Naive thymus-derived CD4-positive, alpha-beta T cell (primary cell): ENCODE measurements around the gene CACNG1. TPM values are rescaled to one million over a fixed set of nuclear protein-coding genes. Genes with fewer than 3 reads are reported as not detected.

Experiments
- ATAC-seq: fragments of 150-1000 bp; cut with Tn5 transposase; 2 replicates; pipeline ENCODE4 v1.10.0; 2021; ENCODE audit warnings: mild to moderate bottlenecking, moderate library complexity
- CTCF ChIA-PET: fragments of 350-600 bp; sonication (Branson Sonifier 250); formaldehyde crosslinking; loops from one replicate; lab custom pipeline; 2021; ENCODE audit warnings: antibody characterized with exemption; lab: Charles Lee
- POLR2A ChIA-PET: fragments of 350-600 bp; sonication (Branson Sonifier 250); formaldehyde crosslinking; loops from one replicate; lab custom pipeline; 2021; ENCODE audit warnings: antibody characterized with exemption, inconsistent platforms; lab: Charles Lee
- DNase-seq, 9 donors: peaks; one replicate each; pipeline versions ENCODE4 v3.0.0 to v3.0.0-alpha.2; 2020 to 2022; ENCODE audit warnings: mixed read lengths in 1 of 9
- H3K27ac ChIP-seq: one replicate; pipeline ENCODE4 v1.7.0; 2013; ENCODE audit warnings: mild to moderate bottlenecking, low read depth, low read length, moderate library complexity
- H3K27me3 ChIP-seq, 2 donors: one replicate each; pipeline ENCODE4 v1.7.0; 2013; ENCODE audit warnings: low read length in 2 of 2, mild to moderate bottlenecking in 2 of 2, moderate library complexity in 2 of 2; ENCODE audit not compliant: control insufficient read depth in 2 of 2, insufficient read depth in 2 of 2
- H3K36me3 ChIP-seq, 3 experiments: 1 replicate in 2 of 3; 2 replicates in 1 of 3; pipeline ENCODE4 v1.7.0; 2013; ENCODE audit warnings: low read length in 3 of 3, mild to moderate bottlenecking in 3 of 3, moderate library complexity in 1 of 3; ENCODE audit not compliant: insufficient read depth in 3 of 3, control insufficient read depth in 2 of 3
- H3K4me1 ChIP-seq, 2 donors: one replicate each; pipeline ENCODE4 v1.7.0; 2013; ENCODE audit warnings: low read length in 2 of 2, mild to moderate bottlenecking in 2 of 2, moderate library complexity in 1 of 2; ENCODE audit not compliant: control insufficient read depth in 2 of 2, insufficient read depth in 2 of 2
- H3K4me3 ChIP-seq: 2 replicates; pipeline ENCODE4 v1.7.0; 2013; ENCODE audit warnings: mild to moderate bottlenecking, low read length
- H3K9me3 ChIP-seq, 3 experiments: 1 replicate in 2 of 3; 2 replicates in 1 of 3; pipeline ENCODE4 v1.7.0; 2013; ENCODE audit warnings: low read length in 3 of 3; ENCODE audit not compliant: control insufficient read depth in 2 of 3
- H3K27ac Mint-ChIP-seq, 9 donors: one replicate each; pipeline ENCODE4 v1.8.0; 2020 to 2022; ENCODE audit warnings: mixed read lengths in 9 of 9, mild to moderate bottlenecking in 8 of 9, moderate library complexity in 5 of 9, inconsistent platforms in 2 of 9
- H3K27me3 Mint-ChIP-seq, 5 donors: one replicate each; pipeline ENCODE4 v1.8.0; 2021 to 2022; ENCODE audit warnings: mixed read lengths in 5 of 5, mild to moderate bottlenecking in 1 of 5
- H3K36me3 Mint-ChIP-seq, 5 donors: one replicate each; pipeline ENCODE4 v1.8.0; 2020 to 2022; ENCODE audit warnings: mixed read lengths in 5 of 5, mild to moderate bottlenecking in 3 of 5, inconsistent platforms in 1 of 5
- H3K4me1 Mint-ChIP-seq, 7 donors: one replicate each; pipeline ENCODE4 v1.8.0; 2020 to 2022; ENCODE audit warnings: mixed read lengths in 7 of 7, mild to moderate bottlenecking in 3 of 7, inconsistent platforms in 1 of 7
- H3K4me3 Mint-ChIP-seq, 10 donors: one replicate each; pipeline ENCODE4 v1.8.0; 2020 to 2022; ENCODE audit warnings: mild to moderate bottlenecking in 10 of 10, mixed read lengths in 10 of 10, moderate library complexity in 6 of 10, inconsistent platforms in 2 of 10
- H3K9me3 Mint-ChIP-seq, 11 donors: one replicate each; pipeline ENCODE4 v1.8.0; 2020 to 2022; ENCODE audit warnings: mixed read lengths in 11 of 11, mild to moderate bottlenecking in 4 of 11, inconsistent platforms in 1 of 11, moderate library complexity in 1 of 11
- intact Hi-C, 2 donors: fragments of 100-400 bp; cut with micrococcal nuclease; formaldehyde crosslinking; loops; one replicate each; pipeline ENCODE4 v1.15.1; 2023
- polyA plus RNA-seq, 2 donors: library from polyadenylated mRNA; unstranded; fragments of 300-500 nt; fragmentation: Illumina TruSeq; gene quantifications; one replicate each; pipeline ENCODE4 v1.2.3, GENCODE V29; 2021
- total RNA-seq, 6 experiments: library from RNA in 5 of 6; stranded (reverse) in 5 of 6; gene quantifications; 1 replicate in 5 of 6; 2 replicates in 1 of 6; pipeline ENCODE4 v1.2.3 and lab custom pipeline; 2021 to 2026

Gene CACNG1
- total and polyA plus RNA-seq, 7 experiments from 2014 or later = not detected

- H3K27ac Mint-ChIP-seq = no peak overlapping the region
Measured at GRCh38 chr17:67058036-67058435, 13.7 kb downstream of the CACNG1 start.

GRCh38 chr17:67059372-67059771, 15.0 kb downstream of the CACNG1 start:
- Mint-ChIP-seq H3K9me3 (no peaks in the 10 kb centered on the region), H3K36me3 (peaks cover 0 to 28% (median 19%) of the 10 kb centered on the region in 5 donors), H3K4me3 (no peak overlapping the region), H3K4me1 (peaks cover 0 to 3% (median 0%) of the 10 kb centered on the region in 7 donors), H3K27ac (no peak overlapping the region), H3K27me3 (no peaks in the 10 kb centered on the region)
- Histone ChIP-seq H3K27ac (no peak overlapping the region), H3K9me3 (no peaks in the 10 kb centered on the region), H3K36me3 (no peaks in the 10 kb centered on the region), H3K4me1 (no peaks in the 10 kb centered on the region), H3K4me3 (no peak overlapping the region), H3K27me3 (no peaks in the 10 kb centered on the region)
- intact Hi-C loops = no loop called here
- ATAC-seq = no peak
- ChIA-PET POLR2A (no interaction called here), CTCF (no interaction called here)
- no peak for DNase-seq

More at GRCh38 chr17:67058036-67058435, 13.7 kb downstream of the CACNG1 start:
- H3K27me3 Mint-ChIP-seq = no peaks in the 10 kb centered on the region
- peaks cover 0 to 24% (median 11%) of the 10 kb centered on the region in 5 donors for H3K36me3 Mint-ChIP-seq
- DNase-seq (no peak), ATAC-seq (no peak)
- Histone ChIP-seq H3K4me1 (no peaks in the 10 kb centered on the region), H3K27me3 (no peaks in the 10 kb centered on the region), H3K36me3 (no peaks in the 10 kb centered on the region), H3K4me3 (no peak overlapping the region), H3K27ac (no peak overlapping the region), H3K9me3 (no peaks in the 10 kb centered on the region)
- no peaks in the 10 kb centered on the region for H3K9me3 Mint-ChIP-seq
- peaks cover 0 to 2% (median 0%) of the 10 kb centered on the region in 7 donors for H3K4me1 Mint-ChIP-seq
- ChIA-PET CTCF (no interaction called here), POLR2A (no interaction called here)
- intact Hi-C loops = no loop called here
- H3K4me3 Mint-ChIP-seq = no peak overlapping the region

GRCh38 chr17:67063141-67063540, 18.8 kb downstream of the CACNG1 start:
- intact Hi-C loops = no loop called here
- Histone ChIP-seq H3K27ac (no peak overlapping the region), H3K4me3 (no peak overlapping the region), H3K4me1 (no peaks in the 10 kb centered on the region), H3K36me3 (no peaks in the 10 kb centered on the region), H3K27me3 (no peaks in the 10 kb centered on the region), H3K9me3 (no peaks in the 10 kb centered on the region)
- Mint-ChIP-seq H3K27ac (no peak overlapping the region), H3K27me3 (no peaks in the 10 kb centered on the region), H3K36me3 (peaks cover 0 to 31% (median 20%) of the 10 kb centered on the region in 5 donors), H3K9me3 (no peaks in the 10 kb centered on the region), H3K4me1 (peaks cover 0 to 3% (median 0%) of the 10 kb centered on the region in 7 donors), H3K4me3 (no peak overlapping the region)
- ChIA-PET POLR2A (no interaction called here), CTCF (no interaction called here)
- ATAC-seq = no peak
- DNase-seq = no peak

- ATAC-seq = no peak
- peaks cover 0 to 9% (median 0%) of the 10 kb centered on the region in 11 donors for H3K9me3 Mint-ChIP-seq
- Histone ChIP-seq H3K27me3 (no peaks in the 10 kb centered on the region), H3K9me3 (no peaks in the 10 kb centered on the region), H3K4me3 (no peak overlapping the region), H3K4me1 (no peaks in the 10 kb centered on the region), H3K36me3 (no peaks in the 10 kb centered on the region), H3K27ac (no peak overlapping the region)
- H3K27me3 Mint-ChIP-seq = no peaks in the 10 kb centered on the region
- intact Hi-C loops = no loop called here
- peaks cover 0 to 3% (median 0%) of the 10 kb centered on the region in 7 donors for H3K4me1 Mint-ChIP-seq
- no peak overlapping the region for H3K4me3 Mint-ChIP-seq
- peaks cover 0 to 37% (median 24%) of the 10 kb centered on the region in 5 donors for H3K36me3 Mint-ChIP-seq
- H3K27ac Mint-ChIP-seq = no peak overlapping the region
- CTCF ChIA-PET = no interaction called here
- DNase-seq = no peak
- POLR2A ChIA-PET = no interaction called here
Measured at GRCh38 chr17:67066717-67067116, 22.4 kb downstream of the CACNG1 start.

GRCh38 chr17:67067571-67068482, 23.5 kb downstream of the CACNG1 start:
- no peaks in the 10 kb centered on the region for H3K36me3 ChIP-seq
- no peaks in the 10 kb centered on the region for H3K27me3 Mint-ChIP-seq
- CTCF ChIA-PET = no interaction called here
- no peak overlapping the region for H3K27ac ChIP-seq
- H3K4me1 Mint-ChIP-seq = peaks cover 0 to 3% (median 0%) of the 10 kb centered on the region in 7 donors
- no peak overlapping the region for H3K4me3 ChIP-seq
- peaks cover 0 to 9% (median 0%) of the 10 kb centered on the region in 11 donors for H3K9me3 Mint-ChIP-seq
- H3K9me3 ChIP-seq = no peaks in the 10 kb centered on the region
- intact Hi-C loops = no loop called here
- ATAC-seq (no peak), DNase-seq (no peak)
- no peak overlapping the region for H3K4me3 Mint-ChIP-seq
- no peaks in the 10 kb centered on the region for H3K4me1 ChIP-seq
- POLR2A ChIA-PET = no interaction called here
- peak overlapping the region in 1 of 9 donors; percentile 52 for H3K27ac Mint-ChIP-seq
- no peaks in the 10 kb centered on the region for H3K27me3 ChIP-seq
- peaks cover 0 to 39% (median 24%) of the 10 kb centered on the region in 5 donors for H3K36me3 Mint-ChIP-seq

DNA sequence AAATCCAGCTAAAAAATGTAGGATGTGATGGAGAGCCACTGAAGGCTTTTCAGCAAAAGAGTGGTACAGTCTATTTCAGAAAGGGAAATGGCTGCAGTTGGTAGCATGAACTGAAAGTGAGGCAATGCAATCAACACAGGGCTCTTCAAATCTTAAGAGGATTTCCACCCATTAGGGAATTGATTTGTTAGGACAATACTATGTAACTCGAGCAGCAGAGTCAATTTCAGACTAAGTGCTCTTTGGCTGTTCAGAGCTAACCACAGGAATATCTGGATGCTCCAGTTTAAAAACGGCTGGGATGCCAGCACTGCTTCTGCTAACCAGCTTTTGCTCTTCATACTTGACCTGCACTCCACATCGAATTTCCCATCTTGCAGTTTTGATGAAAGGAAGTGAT, 24.6 kb downstream of the CACNG1 start:
- Mint-ChIP-seq H3K36me3 (peaks cover 3 to 43% (median 29%) of the 10 kb centered on the region in 5 donors), H3K4me3 (no peak overlapping the region), H3K27me3 (no peaks in the 10 kb centered on the region), H3K4me1 (no peaks in the 10 kb centered on the region), H3K27ac (peak overlapping the region in 2 of 9 donors; percentile 22 to 52), H3K9me3 (peaks cover 0 to 13% (median 0%) of the 10 kb centered on the region in 11 donors)
- Histone ChIP-seq H3K27me3 (no peaks in the 10 kb centered on the region), H3K36me3 (no peaks in the 10 kb centered on the region), H3K9me3 (no peaks in the 10 kb centered on the region), H3K4me3 (no peak overlapping the region), H3K27ac (no peak overlapping the region), H3K4me1 (no peaks in the 10 kb centered on the region)
- ATAC-seq (no peak), DNase-seq (no peak)
- CTCF ChIA-PET = no interaction called here
- intact Hi-C loops = no loop called here
- POLR2A ChIA-PET = no interaction called here
